HepG2 (cell line): ENCODE measurements around the gene RAD51AP1. TPM values are rescaled to one million over a fixed set of nuclear protein-coding genes. Genes with fewer than 3 reads are reported as not detected.

ENCODE experiments used
- BORCS8-MEF2B ChIP-seq: sonication (generic); formaldehyde crosslinking; IDR thresholded peaks from 2 replicates; pipeline ENCODE4 v1.8.0; 2022; ENCODE audit warnings: mild to moderate bottlenecking, missing genetic modification reagents
- BRF2 ChIP-seq: sonication (generic); formaldehyde crosslinking; IDR thresholded peaks from 2 replicates; pipeline ENCODE4 v1.8.1; 2022; ENCODE audit warnings: mild to moderate bottlenecking, missing genetic modification reagents
- ELF1 ChIP-seq: sonication (generic); formaldehyde crosslinking; IDR thresholded peaks from 2 replicates; pipeline ENCODE4 v1.4.0; 2020; ENCODE audit warnings: missing genetic modification reagents
- FOXO1 ChIP-seq: sonication (generic); formaldehyde crosslinking; IDR thresholded peaks from 2 replicates; pipeline ENCODE4 v1.4.0; 2020; ENCODE audit warnings: missing genetic modification reagents
- HNRNPLL ChIP-seq: fragments of 200-400 bp; formaldehyde crosslinking; IDR thresholded peaks from 2 replicates; pipeline ENCODE4 v1.6.1; 2017; ENCODE audit warnings: mild to moderate bottlenecking, low read depth, low read length; ENCODE audit not compliant: poor library complexity, severe bottlenecking
- HOXA3 ChIP-seq: sonication (generic); formaldehyde crosslinking; IDR thresholded peaks from 2 replicates; pipeline ENCODE4 v1.5.0; 2020; ENCODE audit warnings: missing genetic modification reagents
- MAZ ChIP-seq, 2 experiments: sonication (generic) in 1 of 2; formaldehyde crosslinking in 1 of 2; IDR thresholded peaks; 2 replicates each; pipeline versions ENCODE4 v1.5.0 to v1.6.1; 2012 to 2020; ENCODE audit warnings: low read depth in 2 of 2, mild to moderate bottlenecking in 2 of 2, borderline replicate concordance in 1 of 2, improper control_type of control experiment in 1 of 2, low read length in 1 of 2, missing genetic modification reagents in 1 of 2, moderate library complexity in 1 of 2
- MBD4 ChIP-seq: IDR thresholded peaks from 2 replicates; pipeline ENCODE4 v1.6.1; 2012; ENCODE audit warnings: low read length, inconsistent platforms, borderline replicate concordance
- MEIS1 ChIP-seq: sonication (generic); formaldehyde crosslinking; IDR thresholded peaks from 2 replicates; pipeline ENCODE4 v1.9.0; 2021; ENCODE audit warnings: mild to moderate bottlenecking, missing genetic modification reagents, moderate library complexity, borderline replicate concordance
- MXD1 ChIP-seq: sonication (generic); formaldehyde crosslinking; IDR thresholded peaks from 2 replicates; pipeline ENCODE4 v1.4.0; 2020; ENCODE audit warnings: mild to moderate bottlenecking, missing genetic modification reagents
- MXD3 ChIP-seq: IDR thresholded peaks from 2 replicates; pipeline ENCODE4 v1.6.1; 2016; ENCODE audit warnings: mild to moderate bottlenecking, missing biosample characterization, missing genetic modification reagents
- MYC ChIP-seq: sonication (generic); formaldehyde crosslinking; IDR thresholded peaks from 2 replicates; pipeline ENCODE4 v1.9.0; 2021; ENCODE audit warnings: missing genetic modification reagents, borderline replicate concordance
- PBX2 ChIP-seq: IDR thresholded peaks from 2 replicates; pipeline ENCODE4 v1.6.1; 2016; ENCODE audit warnings: control low read depth
- RBAK ChIP-seq: sonication (generic); formaldehyde crosslinking; IDR thresholded peaks from 2 replicates; pipeline ENCODE4 v1.5.1; 2020; ENCODE audit warnings: mild to moderate bottlenecking, missing genetic modification reagents
- THYN1 ChIP-seq: sonication (generic); formaldehyde crosslinking; IDR thresholded peaks from 2 replicates; pipeline ENCODE4 v1.8.1; 2023; ENCODE audit warnings: low read depth, mild to moderate bottlenecking, moderate library complexity, missing genetic modification reagents, borderline replicate concordance
- TOE1 ChIP-seq: sonication (generic); formaldehyde crosslinking; IDR thresholded peaks from 2 replicates; pipeline ENCODE4 v1.4.0; 2020; ENCODE audit warnings: mild to moderate bottlenecking, missing genetic modification reagents
- ZEB1 ChIP-seq: IDR thresholded peaks from 2 replicates; pipeline ENCODE4 v1.6.1; 2012; ENCODE audit warnings: mild to moderate bottlenecking, low read depth, inconsistent platforms; ENCODE audit not compliant: insufficient replicate concordance
- ZNF281 ChIP-seq: sonication (generic); formaldehyde crosslinking; IDR thresholded peaks from 2 replicates; pipeline ENCODE4 v1.4.0; 2020; ENCODE audit warnings: missing genetic modification reagents, borderline replicate concordance
- ZNF576 ChIP-seq: sonication (generic); formaldehyde crosslinking; IDR thresholded peaks from 2 replicates; pipeline ENCODE4 v1.4.0; 2020; ENCODE audit warnings: mild to moderate bottlenecking, missing genetic modification reagents
- ZNF607 ChIP-seq: sonication (generic); formaldehyde crosslinking; IDR thresholded peaks from 2 replicates; pipeline ENCODE4 v1.5.1; 2020; ENCODE audit warnings: missing genetic modification reagents, mild to moderate bottlenecking, borderline replicate concordance
- ZNF713 ChIP-seq: sonication (generic); formaldehyde crosslinking; IDR thresholded peaks from 2 replicates; pipeline ENCODE4 v1.4.0; 2020; ENCODE audit warnings: mild to moderate bottlenecking, missing genetic modification reagents
- ZNF720 ChIP-seq: sonication (generic); formaldehyde crosslinking; IDR thresholded peaks from 2 replicates; pipeline ENCODE4 v1.4.0; 2020; ENCODE audit warnings: missing genetic modification reagents
- ZNF768 ChIP-seq: sonication (generic); formaldehyde crosslinking; IDR thresholded peaks from 2 replicates; pipeline ENCODE4 v1.4.0; 2020; ENCODE audit warnings: missing genetic modification reagents
- polyA plus RNA-seq, 8 experiments: library from polyadenylated mRNA; depleted of rRNA in 3 of 8; stranded (reverse) in 7 of 8; unstranded in 1 of 8; fragments of >200 nt; fragmentation: Illumina TruSeq in 4 of 8; extraction: Trizol in 4 of 8; gene quantifications; 2 replicates each; pipeline versions ENCODE4 v1.2.1 to v1.2.3, GENCODE V29; 2011 to 2016; ENCODE audit warnings: low read depth in 4 of 8, missing spikeins in 1 of 8, mixed read lengths in 1 of 8; ENCODE audit not compliant: insufficient read depth in 1 of 8
- total RNA-seq, 5 experiments: library from RNA; depleted of rRNA; stranded (reverse); fragments of >200 nt; fragmentation: Illumina TruSeq; extraction: Trizol; gene quantifications; 2 replicates each; pipeline ENCODE4 v1.2.3, GENCODE V29; 2016; ENCODE audit warnings: low read depth in 1 of 5

The RAD51AP1 gene
- total and polyA plus RNA-seq, 2 of the 13 experiments (the other 11 are each of a cell fraction or from before 2014, with no cell fraction given): 16.6 to 49.3 TPM

- TF ChIP-seq THYN1 (CRISPR knock-in tag) (no peak), HNRNPLL (peak; percentile 37), BORCS8-MEF2B (CRISPR knock-in tag) (0 out of 2 replicates have a peak, but pooled peaks have one; percentile 51), FOXO1 (CRISPR knock-in tag) (no peak; the same call in 1 of the 2 replicates), ZNF713 (CRISPR knock-in tag) (no peak), ZNF607 (0 out of 2 replicates have a peak, but pooled peaks have one; percentile 35), MYC (CRISPR knock-in tag) (peak; percentile 83), HOXA3 (CRISPR knock-in tag) (peak; percentile 62; the same call in 1 of the 2 replicates), MXD1 (0 out of 2 replicates have a peak, but pooled peaks have one; percentile 25), MXD3 (CRISPR knock-in tag) (peak; percentile 54; the same call in 1 of the 2 replicates), MEIS1 (CRISPR knock-in tag) (no peak), TOE1 (CRISPR knock-in tag) (no peak), MAZ (IDR thresholded peaks at IDR 0.05; ENCODE audit: borderline replicate concordance, low read depth, low read length) (no peak), MAZ (CRISPR knock-in tag; IDR thresholded peaks at IDR 0.05; ENCODE audit: low read depth) (no peak), ELF1 (peak; percentile 16; the same call in 1 of the 2 replicates), BRF2 (CRISPR knock-in tag) (no peak), ZNF576 (CRISPR knock-in tag) (no peak), PBX2 (CRISPR knock-in tag) (no peak), ZEB1 (no peak), ZNF720 (CRISPR knock-in tag) (no peak), RBAK (CRISPR knock-in tag) (no peak), MBD4 (no peak), ZNF768 (CRISPR knock-in tag) (peak; percentile 55; the same call in 1 of the 2 replicates), ZNF281 (CRISPR knock-in tag) (peak; percentile 11; the same call in 1 of the 2 replicates)
These were observed 66.0 kb downstream of the RAD51AP1 start (continued) for GRCh38 chr12:4604684-4605193.
